ENCODE measurements around the gene VPS16.

DNA sequence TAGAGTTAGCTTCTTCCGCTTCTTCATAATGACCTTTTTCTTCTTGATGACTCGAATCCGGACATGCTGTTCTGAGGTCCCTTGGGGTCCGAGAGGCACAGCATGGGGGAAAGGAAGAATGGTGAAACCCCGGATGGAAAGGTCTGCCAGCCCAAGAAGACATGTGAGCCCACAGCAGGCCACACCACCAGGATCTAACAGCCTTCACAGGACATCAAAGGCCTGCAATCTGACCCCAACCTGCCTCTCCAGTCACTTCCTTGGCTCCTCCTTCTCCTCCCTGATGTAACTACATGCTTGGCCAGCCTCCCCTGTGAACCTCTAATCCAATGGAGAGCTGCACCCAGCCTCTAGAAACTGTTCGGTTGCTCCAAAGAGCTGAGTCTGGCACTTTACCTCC, 41.7 kb upstream of the VPS16 start:
- TF ChIP-seq, protein P1, sequence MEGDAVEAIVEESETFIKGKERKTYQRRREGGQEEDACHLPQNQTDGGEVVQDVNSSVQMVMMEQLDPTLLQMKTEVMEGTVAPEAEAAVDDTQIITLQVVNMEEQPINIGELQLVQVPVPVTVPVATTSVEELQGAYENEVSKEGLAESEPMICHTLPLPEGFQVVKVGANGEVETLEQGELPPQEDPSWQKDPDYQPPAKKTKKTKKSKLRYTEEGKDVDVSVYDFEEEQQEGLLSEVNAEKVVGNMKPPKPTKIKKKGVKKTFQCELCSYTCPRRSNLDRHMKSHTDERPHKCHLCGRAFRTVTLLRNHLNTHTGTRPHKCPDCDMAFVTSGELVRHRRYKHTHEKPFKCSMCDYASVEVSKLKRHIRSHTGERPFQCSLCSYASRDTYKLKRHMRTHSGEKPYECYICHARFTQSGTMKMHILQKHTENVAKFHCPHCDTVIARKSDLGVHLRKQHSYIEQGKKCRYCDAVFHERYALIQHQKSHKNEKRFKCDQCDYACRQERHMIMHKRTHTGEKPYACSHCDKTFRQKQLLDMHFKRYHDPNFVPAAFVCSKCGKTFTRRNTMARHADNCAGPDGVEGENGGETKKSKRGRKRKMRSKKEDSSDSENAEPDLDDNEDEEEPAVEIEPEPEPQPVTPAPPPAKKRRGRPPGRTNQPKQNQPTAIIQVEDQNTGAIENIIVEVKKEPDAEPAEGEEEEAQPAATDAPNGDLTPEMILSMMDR (IDR thresholded peaks at IDR 0.05): no peak
- no peak for TF ChIP-seq ZFX (IDR thresholded peaks at IDR 0.05; ENCODE audit: borderline replicate concordance)
